ENCODE results near the gene SLC1A5.

DNA sequence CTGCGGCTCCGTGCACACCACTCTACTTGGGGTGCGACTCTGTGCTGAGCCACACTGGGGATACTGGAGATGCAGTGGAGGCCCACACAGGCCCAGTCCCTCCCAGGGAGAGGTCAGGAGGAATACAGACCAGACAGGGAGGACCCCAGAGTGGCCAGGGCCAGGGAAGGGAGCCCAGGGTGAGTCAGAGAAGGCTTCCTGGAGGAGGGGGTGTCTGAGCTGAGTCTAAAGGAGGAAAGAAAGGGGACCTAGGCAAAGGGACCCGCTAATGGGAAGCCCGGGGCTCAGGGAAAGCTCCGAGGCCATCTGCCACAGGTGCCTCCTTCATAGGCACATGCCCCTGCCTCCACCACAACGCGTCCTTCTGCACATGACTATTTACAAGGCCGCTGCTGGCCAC lies 58.2 kb downstream of the SLC1A5 start:
- TF ChIP-seq POLR2A (IDR thresholded peaks at IDR 0.05; ENCODE audit: low read depth, low read length) (no peak), TAF1 (IDR thresholded peaks at IDR 0.05; ENCODE audit: borderline replicate concordance, low read depth, low read length) (no peak)
